ENCODE data around the gene PAH.
"Not testable (repeated sequence)": the region's sequence is repeated elsewhere in the genome, so short reads cannot be mapped to it uniquely, and the experiment has no call there.

PAH gene

DNA sequence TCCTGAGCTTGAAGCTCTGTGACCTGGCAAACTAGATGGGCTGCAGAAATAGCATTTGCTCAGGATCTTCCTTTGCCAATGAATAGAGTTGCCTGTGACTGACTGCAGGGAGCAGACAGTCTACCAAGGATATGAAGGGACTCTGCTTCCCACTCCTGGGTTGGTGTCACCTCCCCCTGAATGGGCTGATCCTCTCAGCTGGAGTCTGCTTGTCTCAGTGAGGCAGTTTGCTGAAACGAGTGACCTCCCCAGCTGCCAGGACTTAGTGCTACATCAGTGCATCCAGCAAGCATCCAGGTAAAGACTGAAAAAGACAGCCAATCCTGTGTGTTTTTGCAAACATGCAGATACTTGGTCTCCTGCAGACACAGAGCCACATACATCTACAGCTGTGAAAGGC, 28.5 kb downstream of the PAH start:
- no peak for DNase-seq

DNA sequence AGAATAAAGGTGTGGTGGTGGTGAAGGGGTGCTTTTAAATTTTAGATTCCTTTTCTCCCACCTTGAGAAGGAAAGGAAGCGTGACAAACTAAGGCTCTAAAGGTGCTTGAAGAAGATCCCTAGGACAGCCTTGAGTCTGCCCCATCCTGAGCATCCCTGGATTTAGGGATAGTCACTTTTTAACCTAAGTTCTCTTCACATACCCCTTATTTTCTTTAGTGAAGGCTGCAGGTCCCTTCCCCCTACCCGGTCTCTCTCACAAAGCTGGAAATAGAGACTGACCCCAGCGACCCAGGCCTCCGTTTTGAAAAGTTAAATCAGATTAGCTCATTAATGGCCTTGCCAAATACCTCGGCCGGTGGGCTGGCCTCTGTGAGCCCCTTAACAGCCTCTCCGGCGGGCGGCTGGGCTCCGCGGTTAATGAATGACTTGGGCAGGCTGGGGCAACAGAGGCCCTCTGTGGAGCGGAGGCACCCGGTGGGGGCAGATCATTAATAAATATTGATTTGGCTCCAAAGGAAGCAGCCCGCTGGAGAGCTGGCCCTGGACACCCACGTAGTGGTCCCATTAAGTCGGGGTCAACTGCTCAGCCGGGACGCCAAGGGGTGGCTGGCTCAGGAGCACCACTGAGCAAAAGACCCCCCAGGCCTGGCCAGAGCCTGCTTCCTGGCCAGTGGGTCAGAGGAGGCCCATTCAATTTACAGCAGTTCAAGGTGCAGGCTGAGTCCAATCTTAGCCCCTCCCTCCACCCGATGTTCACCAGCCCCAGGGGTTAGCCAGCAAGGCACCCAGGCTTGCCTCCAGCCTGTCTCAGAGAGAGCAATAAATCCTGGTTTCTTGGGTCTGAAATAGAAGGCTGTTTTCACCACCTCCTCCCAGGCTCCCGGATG, 31.8 kb downstream of the PAH start:
- DNase-seq: no peak

DNA sequence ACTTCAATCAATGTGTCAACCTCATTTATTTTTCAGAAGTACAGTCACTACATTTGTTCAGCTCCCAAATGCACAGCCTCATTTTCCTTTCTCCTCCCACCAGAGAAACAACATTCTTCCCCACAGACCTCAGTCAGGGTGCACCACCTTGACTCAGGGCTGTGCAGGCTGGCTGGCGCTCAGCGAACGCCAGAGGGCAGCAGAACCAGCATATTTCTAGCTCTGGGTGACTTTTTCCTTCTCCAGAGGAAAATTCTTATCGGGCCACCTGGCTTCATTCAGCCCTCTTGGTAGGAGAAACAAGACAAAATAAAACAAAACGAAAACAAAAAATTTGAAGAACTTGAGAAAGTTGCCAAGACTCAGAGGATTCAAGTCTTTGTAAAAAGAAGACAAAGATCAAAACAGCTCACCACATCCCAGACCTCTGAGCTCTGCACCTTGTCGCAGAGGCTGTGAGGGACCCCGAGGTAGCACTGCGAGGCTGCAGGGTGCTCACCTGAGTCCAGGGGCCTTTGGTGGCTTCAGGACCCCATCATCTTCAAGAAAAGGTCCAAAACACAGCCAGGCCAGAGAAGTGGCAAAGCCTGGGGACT, 33.7 kb downstream of the PAH start:
- no peak for DNase-seq

DNA sequence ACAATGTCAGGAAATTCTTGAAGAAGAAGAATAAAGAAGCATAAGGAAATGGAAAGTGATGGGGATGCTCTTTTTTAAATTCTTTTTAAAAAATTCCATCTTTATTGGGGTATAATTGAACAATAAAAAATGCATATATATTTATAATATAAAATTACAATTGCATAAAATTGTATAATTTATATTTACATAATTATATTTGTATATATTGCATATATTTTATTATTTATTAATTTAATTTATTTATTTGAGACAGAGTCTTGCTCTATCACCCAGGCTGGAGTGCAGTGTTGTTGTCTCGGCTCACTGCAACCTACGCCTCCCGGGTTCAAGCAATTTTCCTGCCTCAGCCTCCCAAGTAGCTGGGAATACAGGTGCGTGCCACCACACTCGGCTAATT, 36.3 kb downstream of the PAH start:
- no peak for DNase-seq

DNA sequence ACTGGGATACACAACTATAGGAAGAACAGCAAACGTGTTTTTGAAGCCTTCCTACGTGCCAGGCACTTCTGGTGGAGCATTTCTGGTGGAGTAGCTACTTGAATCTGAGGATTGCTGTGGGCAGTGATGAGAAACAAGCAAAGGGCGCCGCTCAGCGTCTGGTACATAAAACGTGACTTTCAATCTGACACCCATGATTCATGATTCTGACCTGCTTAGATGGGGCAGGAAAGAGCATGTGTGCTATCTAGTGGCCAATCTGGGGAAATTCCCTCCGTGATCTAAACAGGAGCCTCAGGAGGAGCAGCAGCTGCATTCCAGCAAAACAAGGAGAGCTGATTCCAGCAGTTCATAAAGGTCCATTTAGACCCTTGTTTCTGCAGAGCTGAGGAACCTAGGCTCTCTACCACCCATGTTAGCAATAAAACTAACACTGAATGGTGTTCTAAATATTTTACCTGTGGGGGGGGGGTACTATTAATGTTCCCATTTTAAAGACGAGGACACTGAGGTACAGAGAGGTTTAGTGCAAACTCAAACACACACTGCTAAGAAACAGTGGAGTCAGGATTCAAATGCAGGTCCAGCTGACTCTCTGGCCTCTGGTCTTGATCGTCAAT, 37.8 kb downstream of the PAH start:
- DNase-seq: no peak

DNA sequence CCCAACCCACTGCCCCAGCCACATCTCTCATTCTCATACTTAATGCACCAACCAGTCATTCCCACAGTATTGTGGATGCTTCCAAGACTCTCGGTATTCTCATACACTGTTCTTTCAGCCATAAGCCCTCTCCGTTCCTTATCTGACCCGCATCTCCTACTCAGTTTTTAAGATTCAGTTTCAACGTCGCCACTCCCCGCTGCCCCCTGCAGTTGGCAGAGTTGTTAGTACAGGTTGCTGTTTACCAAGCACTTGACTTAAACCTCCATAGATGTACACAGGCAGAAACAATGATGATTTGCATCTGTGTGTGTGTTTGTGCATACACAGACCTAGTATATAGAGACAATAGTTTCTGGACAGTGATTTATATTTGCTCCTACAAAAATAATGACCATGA, 40.2 kb downstream of the PAH start:
- DNase-seq: no peak

DNA sequence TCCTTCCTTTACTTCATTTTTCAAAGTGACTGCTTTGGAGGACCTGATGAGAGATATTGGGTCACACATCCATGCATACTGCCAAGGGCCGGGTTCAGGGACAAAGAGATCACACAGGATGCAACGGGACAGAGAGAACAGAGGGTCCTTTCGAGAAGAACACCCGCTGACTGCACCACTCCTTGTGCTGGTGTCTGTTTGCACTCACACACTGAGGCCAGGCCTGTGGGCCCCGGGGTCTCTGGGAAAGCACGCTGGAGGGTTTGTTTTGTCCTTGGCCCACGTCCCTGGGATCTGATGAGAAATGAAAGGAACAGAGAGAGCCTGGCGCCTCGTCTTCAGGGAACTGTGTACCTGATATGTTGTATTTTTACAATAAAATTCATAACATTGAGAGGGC, 42.2 kb downstream of the PAH start:
- no peak for DNase-seq

DNA sequence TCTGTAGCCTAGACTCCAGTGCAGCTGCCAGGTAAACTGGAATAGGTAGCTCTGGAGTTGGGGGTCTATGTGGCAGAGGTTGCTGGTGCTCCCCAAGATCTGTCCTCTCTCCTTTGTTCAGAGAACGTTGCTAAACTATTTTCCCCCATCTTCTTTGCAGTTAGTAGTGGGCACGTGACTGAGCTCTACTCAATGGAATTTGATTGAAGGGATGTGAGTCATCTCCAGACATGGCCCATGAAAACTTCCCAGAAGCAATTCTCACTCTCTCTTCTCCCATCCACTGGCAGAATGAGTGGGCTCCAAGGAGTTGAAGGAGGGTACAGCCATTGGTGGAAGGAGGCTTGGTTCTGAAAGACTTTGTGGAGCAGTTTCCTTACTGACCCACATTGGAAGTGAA, 44.0 kb downstream of the PAH start:
- DNase-seq: no peak

DNA sequence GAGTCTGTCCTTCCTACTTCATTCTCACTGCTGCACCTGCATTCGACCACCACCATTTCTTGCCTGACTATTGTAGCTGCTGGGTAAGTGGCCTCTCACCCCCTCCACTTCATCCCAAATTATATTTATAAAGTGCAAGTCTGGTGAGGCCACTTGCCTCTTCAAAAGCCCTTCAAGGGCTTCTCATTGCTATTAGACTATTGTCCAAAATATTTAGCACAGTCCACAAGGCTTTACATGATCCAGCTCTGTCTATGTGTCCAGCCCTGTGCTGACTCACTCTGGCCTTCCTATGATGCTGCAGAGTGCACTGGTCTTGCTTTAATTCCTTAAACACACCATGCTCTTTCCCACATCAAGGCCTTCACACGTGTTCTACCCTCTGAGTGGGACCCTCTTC, 46.0 kb downstream of the PAH start:
- no peak for DNase-seq

DNA sequence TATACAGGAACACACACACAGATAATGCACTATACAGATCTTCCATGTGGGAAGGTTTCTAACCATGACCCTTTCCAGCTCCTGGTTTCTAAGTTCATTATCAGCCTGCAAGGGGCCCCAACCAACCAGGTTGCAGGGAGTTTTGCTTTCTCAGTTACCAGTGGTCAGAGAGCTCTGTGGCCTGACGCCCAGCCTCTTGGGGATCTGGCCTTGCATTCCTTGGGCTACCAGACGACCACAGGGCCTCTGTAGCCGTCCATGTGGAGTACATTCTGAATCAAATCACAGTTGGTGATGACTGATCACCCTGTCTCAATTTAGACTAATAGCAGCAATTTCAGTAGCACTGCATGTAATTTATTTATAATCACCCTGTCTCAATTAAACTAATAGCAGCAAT, 47.5 kb downstream of the PAH start:
- DNase-seq: no peak

DNA sequence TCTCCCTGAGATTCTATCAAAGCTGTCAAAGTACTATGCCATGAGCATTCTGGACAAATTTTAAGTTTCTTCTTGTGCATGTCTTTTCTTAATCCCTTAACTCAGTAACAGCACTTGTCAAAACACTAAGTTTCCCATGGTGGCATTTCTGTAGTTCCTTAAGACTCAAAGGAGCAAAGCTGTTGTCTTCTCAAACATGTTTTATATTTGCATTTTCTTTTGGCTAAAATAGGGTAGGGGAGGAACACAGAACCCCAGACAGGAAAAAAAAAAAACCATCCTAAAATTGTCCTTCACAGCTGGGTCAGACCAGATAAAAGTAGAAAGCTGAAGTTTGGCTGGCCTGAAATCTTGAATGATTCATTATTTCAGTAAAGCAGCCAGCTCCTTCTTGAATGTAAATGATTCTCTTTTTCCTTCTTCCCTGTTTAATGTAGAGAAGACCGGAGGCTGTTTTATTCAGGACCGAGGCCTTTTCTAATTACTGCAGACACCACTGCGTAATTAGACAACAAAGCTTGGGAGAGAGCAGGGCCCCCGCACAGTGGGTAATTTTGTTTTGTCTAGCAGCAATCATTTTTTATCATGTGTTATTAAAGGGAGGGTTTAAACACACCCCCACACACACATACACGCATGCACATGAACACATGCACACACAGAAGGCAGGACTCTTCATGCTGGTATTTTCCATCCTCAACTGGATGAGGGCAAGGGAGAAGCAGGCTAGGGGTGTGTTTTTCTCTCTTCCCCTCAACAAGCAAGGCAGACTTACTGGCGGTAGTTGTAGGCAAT, 51.0 kb downstream of the PAH start:
- DNase-seq: no peak

DNA sequence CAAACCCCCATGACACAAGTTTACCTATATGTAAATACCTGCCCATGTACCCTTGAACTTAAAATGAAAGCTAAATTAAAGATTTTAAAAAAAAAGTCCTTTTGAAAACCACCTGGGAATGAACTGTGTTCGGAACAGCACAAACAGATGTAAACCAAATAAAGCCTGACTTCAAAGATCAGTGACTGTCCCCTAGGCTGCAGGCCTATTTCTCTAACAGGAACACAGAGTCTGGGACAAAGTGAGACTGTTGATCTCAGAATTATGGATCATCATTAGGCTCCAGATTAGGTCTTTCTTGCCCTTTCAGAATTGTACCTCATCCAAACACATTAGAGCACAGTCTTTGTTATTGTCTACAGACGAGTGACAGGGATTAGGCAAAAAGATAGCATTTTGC, 54.6 kb downstream of the PAH start:
- DNase-seq: no peak

DNA sequence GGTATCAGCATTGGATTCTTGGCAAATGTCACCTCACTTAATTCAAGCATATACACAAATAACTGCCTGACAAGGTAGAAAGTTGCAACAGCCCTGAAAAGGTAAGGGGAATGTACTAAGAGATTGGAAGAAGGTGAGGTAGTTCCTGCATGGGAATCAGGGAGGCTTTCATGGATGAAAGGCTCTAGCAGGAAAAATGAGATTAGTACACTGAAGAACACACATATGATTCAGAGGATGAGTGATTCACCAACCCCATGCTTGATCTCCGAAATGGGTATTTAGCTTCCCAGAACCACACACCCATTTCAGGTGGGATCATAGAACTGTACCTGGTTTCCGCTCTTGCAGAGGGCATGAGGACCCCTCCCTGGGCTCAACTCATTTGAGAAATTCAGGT, 65.8 kb downstream of the PAH start:
- no peak for DNase-seq

DNA sequence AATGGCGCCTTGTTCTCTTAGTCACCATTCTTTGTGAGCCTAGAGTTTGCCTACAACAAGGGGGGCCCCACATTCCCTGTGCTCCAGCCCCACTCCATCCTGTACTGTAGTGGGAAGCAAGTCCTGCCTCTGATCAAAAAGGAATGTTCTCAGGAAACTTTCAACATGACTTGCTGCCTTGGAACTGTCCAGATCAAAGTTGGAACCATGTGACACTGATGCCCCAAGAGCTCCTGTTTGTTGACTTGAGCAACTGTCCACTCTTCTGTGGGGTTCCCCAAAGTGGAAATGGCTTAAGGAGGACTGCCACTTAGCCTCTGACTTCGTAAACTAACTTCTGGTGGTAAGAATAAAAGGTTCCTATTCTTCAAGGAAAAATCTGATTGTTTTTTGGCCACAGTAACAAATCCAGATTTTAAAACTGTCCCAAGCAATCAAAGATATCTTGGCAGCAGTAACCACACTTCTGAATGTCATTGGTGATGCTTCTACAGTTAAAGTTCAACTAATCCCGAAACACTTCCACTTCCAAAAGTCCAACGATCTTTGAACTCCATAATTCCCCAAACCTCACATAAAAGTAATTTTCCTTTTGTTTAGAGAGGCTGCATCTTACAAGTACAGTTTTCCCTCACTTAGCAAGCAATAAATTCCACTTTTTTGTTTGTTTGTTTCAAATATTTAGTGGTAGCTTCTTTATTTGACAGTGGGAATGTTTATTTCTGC, 67.2 kb downstream of the PAH start:
- no peak for DNase-seq

DNA sequence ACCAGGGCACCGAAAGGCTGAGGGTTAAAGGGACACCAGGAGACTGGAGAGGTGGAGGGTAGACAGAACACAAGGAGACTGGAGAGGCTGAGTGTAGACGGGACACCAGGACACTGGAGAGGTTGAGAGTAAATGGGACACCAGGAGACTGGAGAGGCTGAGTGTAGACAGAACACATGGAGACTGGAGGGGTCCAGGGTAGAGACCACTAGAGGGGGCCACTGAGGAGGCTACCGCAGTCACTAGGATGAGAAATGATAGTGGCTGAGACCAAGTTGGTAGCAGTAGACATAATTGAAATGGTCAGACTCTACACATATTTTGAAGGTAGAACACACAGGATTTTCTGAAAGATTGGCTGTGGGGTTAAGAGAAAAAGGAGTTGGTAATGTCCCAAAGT, 68.2 kb downstream of the PAH start:
- no peak for DNase-seq

DNA sequence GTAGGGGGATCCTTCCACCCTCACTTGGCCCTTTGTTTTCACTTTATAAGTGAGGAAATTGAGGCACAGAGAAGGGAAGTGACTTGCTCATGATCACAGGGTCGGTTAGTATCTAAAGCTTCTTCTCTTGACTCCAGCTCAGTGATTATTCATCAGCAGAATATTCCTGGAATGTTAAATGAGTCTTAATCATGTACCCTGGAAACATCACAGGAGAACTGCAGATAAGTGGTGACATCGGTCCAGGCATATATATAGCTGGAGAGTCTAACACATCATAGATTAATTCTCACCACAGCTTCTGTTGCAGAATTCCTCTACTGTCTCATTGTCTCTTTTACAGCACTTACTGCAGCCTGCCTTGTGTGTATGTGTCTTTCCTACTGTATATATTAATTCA, 69.9 kb downstream of the PAH start:
- DNase-seq: no peak

DNA sequence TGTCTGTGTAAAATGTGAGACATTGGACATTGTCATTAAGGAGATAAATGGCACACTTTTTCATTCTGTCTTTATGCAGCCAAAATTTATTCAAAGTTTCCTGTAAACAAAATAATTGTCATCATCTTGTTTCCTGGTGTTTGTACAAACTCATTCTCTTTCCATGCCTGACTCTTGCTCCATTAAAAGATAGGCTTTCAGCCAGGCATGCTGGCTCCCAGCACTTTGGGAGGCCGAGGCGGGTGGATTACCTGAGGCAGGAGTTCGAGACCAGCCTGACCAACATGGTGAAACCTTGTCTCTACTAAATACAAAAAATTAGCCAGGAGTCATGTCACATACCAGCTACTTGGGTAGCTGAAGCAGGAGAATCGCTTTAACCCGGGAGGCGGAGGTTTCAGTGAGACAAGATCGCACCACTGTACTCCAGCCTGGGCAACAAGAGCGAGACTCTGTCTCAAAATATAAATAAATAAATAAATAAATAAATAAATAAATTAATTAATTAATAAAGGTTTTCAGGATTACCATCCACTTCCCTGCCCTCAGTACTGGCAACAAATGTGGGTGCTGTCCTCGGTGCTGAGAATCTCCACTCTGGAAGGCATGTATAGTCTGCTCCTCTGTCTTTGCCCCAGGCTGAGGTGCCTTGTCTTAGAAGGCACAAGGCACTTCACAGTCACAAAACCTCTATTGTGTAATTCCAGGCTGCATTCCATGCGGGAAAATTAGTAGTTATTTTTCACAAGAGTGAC, 83.2 kb downstream of the PAH start:
- DNase-seq: no peak

DNA sequence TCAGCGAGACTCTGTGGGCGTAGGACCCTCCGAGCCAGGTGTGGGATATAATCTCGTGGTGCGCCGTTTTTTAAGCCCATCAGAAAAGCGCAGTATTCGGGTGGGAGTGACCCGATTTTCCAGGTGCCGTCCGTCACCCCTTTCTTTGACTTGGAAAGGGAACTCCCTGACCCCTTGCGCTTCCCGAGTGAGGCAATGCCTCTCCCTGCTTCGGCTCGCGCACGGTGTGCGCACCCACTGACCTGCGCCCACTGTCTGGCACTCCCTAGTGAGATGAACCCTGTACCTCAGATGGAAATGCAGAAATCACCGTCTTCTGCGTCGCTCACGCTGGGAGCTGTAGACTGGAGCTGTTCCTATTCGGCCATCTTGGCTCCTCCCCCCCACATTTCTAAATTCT, 84.2 kb downstream of the PAH start:
- not testable (repeated sequence) for DNase-seq

DNA sequence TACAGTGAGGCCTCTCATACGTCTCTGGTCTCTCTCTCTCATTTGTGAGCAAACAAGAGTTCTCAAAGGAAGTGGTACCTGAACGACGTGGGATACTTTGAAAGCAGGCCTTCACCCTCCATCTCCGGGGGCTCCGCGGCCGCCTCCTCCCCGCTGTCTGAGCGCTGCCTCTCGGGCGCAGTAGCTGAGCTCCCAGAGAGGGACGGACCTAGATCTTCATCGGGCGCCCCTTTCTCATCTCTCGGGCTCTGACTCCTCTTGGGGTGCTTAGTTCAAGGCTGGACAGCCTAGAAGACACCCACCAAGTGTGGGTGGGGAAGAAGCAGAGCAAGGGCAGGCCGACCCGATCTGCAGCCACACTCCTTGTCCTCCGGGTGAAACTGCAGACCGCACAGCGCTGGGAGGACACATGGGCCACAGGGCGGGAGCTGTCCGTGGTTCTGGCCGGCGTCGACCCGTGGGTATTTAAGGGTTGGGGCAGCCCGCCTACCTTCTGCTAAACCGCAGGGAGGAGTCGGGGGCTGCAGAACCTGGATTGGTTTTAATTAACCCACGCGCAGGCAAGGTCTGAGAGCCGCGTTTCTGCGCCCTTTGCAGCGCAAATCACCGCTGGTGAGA, 92.7 kb downstream of the PAH start:
- DNase-seq: no peak

DNA sequence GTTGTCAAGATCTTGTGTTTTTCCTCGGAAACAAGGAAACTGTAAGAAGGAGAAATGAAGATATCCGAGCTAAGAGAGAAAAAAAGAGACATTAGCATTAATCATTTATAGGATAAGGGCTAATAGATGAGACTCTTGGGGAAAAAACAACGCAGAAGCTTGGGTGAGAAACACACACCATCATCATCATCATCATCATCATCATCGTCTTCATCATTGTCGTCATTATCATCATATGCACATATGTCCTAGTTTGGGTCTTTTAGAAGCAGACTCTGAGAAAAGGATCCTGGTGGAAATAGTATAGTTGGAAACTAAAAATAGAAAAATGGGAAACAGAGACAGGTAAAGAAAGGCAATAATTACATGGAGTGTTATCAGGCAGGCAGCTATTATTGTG, 95.9 kb downstream of the PAH start:
- no peak for DNase-seq

DNA sequence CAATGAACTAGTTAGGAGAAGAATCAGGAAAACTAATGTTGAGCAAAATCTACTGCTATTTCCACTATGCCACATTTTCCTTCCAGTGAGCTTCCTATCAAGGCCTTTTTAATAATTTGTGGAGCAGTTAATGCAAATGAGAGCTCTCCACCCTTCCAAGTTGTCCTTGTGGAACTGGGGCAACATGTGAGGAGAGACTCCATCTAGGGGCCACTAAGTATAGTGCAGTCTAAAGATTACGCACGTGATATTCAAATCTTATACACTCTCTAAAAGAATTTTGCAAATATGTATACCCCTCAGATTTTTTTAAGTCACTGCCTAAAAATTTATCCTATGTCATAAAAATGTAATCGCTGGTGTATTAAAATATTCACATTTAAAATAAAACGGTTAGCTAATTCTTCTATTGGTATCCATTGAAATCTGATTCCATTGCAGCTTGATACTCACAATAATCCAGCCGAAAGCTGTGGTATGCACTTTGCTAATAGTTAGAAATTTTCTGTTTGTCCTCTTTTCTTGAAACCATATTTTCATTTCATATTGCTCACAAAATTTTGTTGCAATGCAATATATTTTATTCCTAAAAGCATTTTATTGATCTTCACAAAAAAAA, 100.1 kb downstream of the PAH start:
- DNase-seq: no peak
